ENCODE measurements around the gene FAM124A.
A peak's percentile ranks its signal among the peaks of the same experiment; 100 is the strongest.

GRCh38 chr13:51249770-51250741, 27.9 kb downstream of the FAM124A start:
- TF ChIP-seq, protein P1, sequence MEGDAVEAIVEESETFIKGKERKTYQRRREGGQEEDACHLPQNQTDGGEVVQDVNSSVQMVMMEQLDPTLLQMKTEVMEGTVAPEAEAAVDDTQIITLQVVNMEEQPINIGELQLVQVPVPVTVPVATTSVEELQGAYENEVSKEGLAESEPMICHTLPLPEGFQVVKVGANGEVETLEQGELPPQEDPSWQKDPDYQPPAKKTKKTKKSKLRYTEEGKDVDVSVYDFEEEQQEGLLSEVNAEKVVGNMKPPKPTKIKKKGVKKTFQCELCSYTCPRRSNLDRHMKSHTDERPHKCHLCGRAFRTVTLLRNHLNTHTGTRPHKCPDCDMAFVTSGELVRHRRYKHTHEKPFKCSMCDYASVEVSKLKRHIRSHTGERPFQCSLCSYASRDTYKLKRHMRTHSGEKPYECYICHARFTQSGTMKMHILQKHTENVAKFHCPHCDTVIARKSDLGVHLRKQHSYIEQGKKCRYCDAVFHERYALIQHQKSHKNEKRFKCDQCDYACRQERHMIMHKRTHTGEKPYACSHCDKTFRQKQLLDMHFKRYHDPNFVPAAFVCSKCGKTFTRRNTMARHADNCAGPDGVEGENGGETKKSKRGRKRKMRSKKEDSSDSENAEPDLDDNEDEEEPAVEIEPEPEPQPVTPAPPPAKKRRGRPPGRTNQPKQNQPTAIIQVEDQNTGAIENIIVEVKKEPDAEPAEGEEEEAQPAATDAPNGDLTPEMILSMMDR (IDR thresholded peaks at IDR 0.05): peak in 3 of 6 experiments; percentile 12 to 24 (median 21)
- no peak for TF ChIP-seq POLR2A (IDR thresholded peaks at IDR 0.05)
